HepG2 (cell line): Measurements from ENCODE around the gene ERF. TPM values are rescaled to one million over a fixed set of nuclear protein-coding genes. Genes with fewer than 3 reads are reported as not detected.

Experiments
- ATAC-seq: fragments of 200-7000 bp; cut with Tn5 transposase; 3 replicates; pipeline ENCODE4 v1.9.1; 2020; ENCODE audit warnings: mild to moderate bottlenecking, moderate library complexity
- BruUV-seq: library from RNA; stranded (reverse); fragments of 400-500 nt; replicated peaks from 2 replicates; lab custom pipeline; 2021; lab: Mats Ljungman, UMichigan
- CTCF ChIA-PET: fragments of 300-600 bp; formaldehyde crosslinking; extraction: SDS; loops from one replicate; lab custom pipeline; 2021; ENCODE audit warnings: low total read pairs, inconsistent platforms, low intra/inter-chr PET ratio; lab: Yijun Ruan, JAX
- POLR2A ChIA-PET: fragments of 350-600 bp; sonication (Branson Sonifier 250); formaldehyde crosslinking; loops from one replicate; lab custom pipeline; 2020; ENCODE audit warnings: antibody characterized with exemption, inconsistent platforms; lab: Yijun Ruan, JAX
- DNase-seq: peaks from one replicate; pipeline ENCODE4 v3.0.0-alpha.2; 2015; ENCODE audit warnings: low spot score
- FAIRE-seq: peaks from 3 replicates; lab custom pipeline; 2011; peaks lifted over from hg19 to GRCh38; lab: Jason Lieb, UNC
- H2AFZ ChIP-seq: one replicate; pipeline ENCODE4 v1.6.1; 2011; ENCODE audit warnings: low read length, inconsistent platforms
- H3K27ac ChIP-seq: fragments of 300-600 bp; 3 replicates; pipeline ENCODE4 v1.8.0; 2011; ENCODE audit warnings: mixed run types, mild to moderate bottlenecking, mixed read lengths, low read length, inconsistent platforms; ENCODE audit not compliant: insufficient read depth; ENCODE audit errors: extremely low read length
- H3K27me3 ChIP-seq, 2 experiments: fragments of 200-600 bp in 1 of 2; 2 replicates in 1 of 2; 3 replicates in 1 of 2; pipeline versions ENCODE4 v1.6.0 to v1.8.0; 2011; ENCODE audit warnings: low read length in 2 of 2, mild to moderate bottlenecking in 2 of 2, moderate library complexity in 2 of 2, inconsistent platforms in 1 of 2; ENCODE audit not compliant: insufficient read depth in 2 of 2, control insufficient read depth in 1 of 2
- H3K36me3 ChIP-seq, 2 experiments: fragments of 200-600 bp in 1 of 2; replicated peaks in 1 of 2; 2 replicates in 1 of 2; 3 replicates in 1 of 2; pipeline versions ENCODE4 v1.5.1 to v1.8.0; 2011; ENCODE audit warnings: low read length in 2 of 2, inconsistent platforms in 1 of 2; ENCODE audit not compliant: insufficient read depth in 2 of 2, control insufficient read depth in 1 of 2
- H3K4me1 ChIP-seq: 2 replicates; pipeline ENCODE4 v1.5.1; 2012; ENCODE audit warnings: low read length, inconsistent platforms; ENCODE audit not compliant: insufficient read depth
- H3K4me2 ChIP-seq: 2 replicates; pipeline ENCODE4 v1.6.0; 2011; ENCODE audit warnings: low read depth, low read length, inconsistent platforms
- H3K4me3 ChIP-seq, 3 experiments: fragments of 200-600 bp in 1 of 3; sonication (generic), shearing (Covaris generic) in 1 of 3; replicated peaks in 1 of 3; 2 replicates each; pipeline ENCODE4 v1.5.1; 2011 to 2016; ENCODE audit warnings: low read length in 3 of 3, inconsistent platforms in 2 of 3, low read depth in 2 of 3, mild to moderate bottlenecking in 2 of 3, control low read depth in 1 of 3, mixed read lengths in 1 of 3; ENCODE audit not compliant: insufficient read depth in 1 of 3
- H3K79me2 ChIP-seq: one replicate; pipeline ENCODE4 v1.6.1; 2011; ENCODE audit warnings: low read length, inconsistent platforms; ENCODE audit not compliant: insufficient read depth
- H3K9ac ChIP-seq: 2 replicates; pipeline ENCODE4 v1.6.0; 2011; ENCODE audit warnings: mild to moderate bottlenecking, low read depth, low read length, inconsistent platforms; ENCODE audit not compliant: insufficient read depth
- H3K9me3 ChIP-seq: 2 replicates; pipeline ENCODE4 v1.5.1; 2012; ENCODE audit warnings: mild to moderate bottlenecking, low read length
- H4K20me1 ChIP-seq: 2 replicates; pipeline ENCODE4 v1.6.0; 2011; ENCODE audit warnings: inconsistent platforms, mild to moderate bottlenecking, low read length, moderate library complexity; ENCODE audit not compliant: insufficient read depth
- EEA1 ChIP-seq: sonication (generic); formaldehyde crosslinking; IDR thresholded peaks from 2 replicates; pipeline ENCODE4 v1.5.1; 2020; ENCODE audit warnings: mild to moderate bottlenecking, missing genetic modification reagents, borderline replicate concordance
- FLYWCH1 ChIP-seq: sonication (generic); formaldehyde crosslinking; IDR thresholded peaks from 2 replicates; pipeline ENCODE4 v1.8.1; 2023; ENCODE audit warnings: mild to moderate bottlenecking, missing genetic modification reagents
- MED13 ChIP-seq: sonication (generic); formaldehyde crosslinking; IDR thresholded peaks from 2 replicates; pipeline ENCODE4 v1.5.0; 2020; ENCODE audit warnings: missing genetic modification reagents
- SIN3B ChIP-seq: fragments of 150-350 bp; IDR thresholded peaks from 2 replicates; pipeline ENCODE4 v1.6.1; 2014; ENCODE audit warnings: low read length
- U2AF1 ChIP-seq: fragments of 200-400 bp; formaldehyde crosslinking; optimal IDR thresholded peaks from 2 replicates; pipeline ENCODE3; 2017; ENCODE audit warnings: mild to moderate bottlenecking, low read depth, low read length
- ZBTB33 ChIP-seq: sonication (generic); formaldehyde crosslinking; IDR thresholded peaks from 2 replicates; pipeline ENCODE4 v1.4.0; 2020; ENCODE audit warnings: missing genetic modification reagents
- ZNF136 ChIP-seq: sonication (generic); formaldehyde crosslinking; IDR thresholded peaks from 2 replicates; pipeline ENCODE4 v1.8.1; 2022; ENCODE audit warnings: low read depth, mild to moderate bottlenecking, moderate library complexity, missing genetic modification reagents
- ZNF354B ChIP-seq: sonication (generic); formaldehyde crosslinking; IDR thresholded peaks from 2 replicates; pipeline ENCODE4 v1.8.0; 2022; ENCODE audit warnings: mild to moderate bottlenecking, missing genetic modification reagents
- ZNF660 ChIP-seq: sonication (generic); formaldehyde crosslinking; IDR thresholded peaks from 2 replicates; pipeline ENCODE4 v1.5.1; 2020; ENCODE audit warnings: mild to moderate bottlenecking, low read depth, missing genetic modification reagents, borderline replicate concordance
- ZSCAN31 ChIP-seq: sonication (generic); formaldehyde crosslinking; IDR thresholded peaks from 2 replicates; pipeline ENCODE4 v1.5.0; 2020; ENCODE audit warnings: low read depth, mild to moderate bottlenecking, missing genetic modification reagents
- WGBS: methylation state at CpG from one replicate; pipeline ENCODE4 v1.1.6; 2017; ENCODE audit warnings: low lambda C conversion rate; 5-methylcytosine and 5-hydroxymethylcytosine counted together
- in situ Hi-C: cut with HindIII; loops from 2 replicates; pipeline ENCODE4 v1.10.0; 2017; ENCODE audit warnings: low pct_unique_long_range_greater_than_20kb; ENCODE audit not compliant: extremely low pct_ligation_motif_present
- intact Hi-C: fragments of 100-400 bp; cut with micrococcal nuclease; formaldehyde crosslinking; loops from one replicate; pipeline ENCODE4 v1.10.0; 2022; ENCODE audit not compliant: unreplicated experiment
- polyA plus RNA-seq, 8 experiments: library from polyadenylated mRNA; depleted of rRNA in 3 of 8; stranded (reverse) in 7 of 8; unstranded in 1 of 8; fragments of >200 nt; fragmentation: Illumina TruSeq in 4 of 8; extraction: Trizol in 4 of 8; gene quantifications; 2 replicates each; pipeline versions ENCODE4 v1.2.1 to v1.2.3, GENCODE V29; 2011 to 2016; ENCODE audit warnings: low read depth in 4 of 8, missing spikeins in 1 of 8, mixed read lengths in 1 of 8; ENCODE audit not compliant: insufficient read depth in 1 of 8
- total RNA-seq, 5 experiments: library from RNA; depleted of rRNA; stranded (reverse); fragments of >200 nt; fragmentation: Illumina TruSeq; extraction: Trizol; gene quantifications; 2 replicates each; pipeline ENCODE4 v1.2.3, GENCODE V29; 2016; ENCODE audit warnings: low read depth in 1 of 5

ERF gene
- total and polyA plus RNA-seq, 2 of the 13 experiments (the other 11 are each of a cell fraction or from before 2014, with no cell fraction given): 67.1 to 69.9 TPM

- 1% methylated on average over 6 of the region's 6 CpGs for WGBS
- intact Hi-C loops: loop anchor here (1.0 to 2.0 kb wide), 2 partner anchors 22 to 58 kb away; partner anchors contain the start of gene GSK3A
These were observed 34.2 kb downstream of the ERF start for GRCh38 chr19:42220751-42221097.

GRCh38 chr19:42219812-42220750 lies 34.8 kb downstream of the ERF start, which contains the start of gene ZNF526:
Gene ZNF526, plus strand, starts transcription at chr19:42220312. Its CDS starts 4,092 bp downstream, at chr19:42224404.
- Histone ChIP-seq H3K79me2 (peaks cover 52% of the 10 kb centered on the region), H3K27ac (peak within 1 kb of the TSS; percentile 80), H3K4me1 (peaks cover 55% of the 10 kb centered on the region), H3K36me3 (peaks cover 8 to 12% of the 10 kb centered on the region in 2 experiments; a peak in 4 of 5 replicates), H3K4me2 (peak within 1 kb of the TSS; percentile 95), H3K9me3 (no peaks in the 10 kb centered on the region), H3K4me3 (peak within 1 kb of the TSS; percentile 80 to 94 (median 88)), H3K27me3 (no peaks in the 10 kb centered on the region; a peak in 1 of 5 replicates), H2AFZ (no peak within 1 kb of the TSS), H3K9ac (peak within 1 kb of the TSS; percentile 91), H4K20me1 (peaks cover 16% of the 10 kb centered on the region)
- POLR2A ChIA-PET: interaction anchor here (0.5 to 2.1 kb wide), 8 partner anchors 15 to 82 kb away, joined by 3 to 13 read pairs (median 4); partner anchors contain the start of genes CIC, GSK3A and PAFAH1B3
- in situ Hi-C loops (no loop called here), intact Hi-C loops (loop anchor here (1.0 to 2.0 kb wide), 2 partner anchors 22 to 59 kb away; partner anchors contain the start of gene GSK3A)
- 2% methylated on average over 31 of the region's 53 CpGs for WGBS
- DNase-seq (peak; percentile 98), ATAC-seq (peak; percentile 89), FAIRE-seq (peak; percentile 92)
- CTCF ChIA-PET: interaction anchor here (1.6 kb wide), 1 partner anchor 71 kb away, joined by 3 read pairs; no protein-coding TSS in a partner anchor
- BruUV-seq: TSS peak; percentile 91
- TF ChIP-seq ZBTB33 (CRISPR knock-in tag): no peak
- no peak for TF ChIP-seq ZSCAN31 (CRISPR knock-in tag)
- TF ChIP-seq ZNF660 (CRISPR knock-in tag): no peak
- no peak for TF ChIP-seq U2AF1
- no peak for TF ChIP-seq ZNF354B (CRISPR knock-in tag)

More at GRCh38 chr19:42220751-42221097, 34.2 kb downstream of the ERF start:
- POLR2A ChIA-PET: interaction anchor here (0.9 to 2.1 kb wide), 4 partner anchors 14 to 61 kb away, joined by 3 to 13 read pairs (median 5); partner anchors contain the start of gene GSK3A
- H3K4me2 ChIP-seq: peak overlapping the region; percentile 95
- H4K20me1 ChIP-seq: peaks cover 10% of the 10 kb centered on the region
- H3K9me3 ChIP-seq: no peaks in the 10 kb centered on the region
- in situ Hi-C loops: no loop called here
- peaks cover 46% of the 10 kb centered on the region for H3K79me2 ChIP-seq
- peak overlapping the region; percentile 91 for H3K9ac ChIP-seq
- no TSS peak for BruUV-seq
- peaks cover 49% of the 10 kb centered on the region for H3K4me1 ChIP-seq
- ATAC-seq: no peak
- no peaks in the 10 kb centered on the region; a peak in 1 of 5 replicates for H3K27me3 ChIP-seq
- H3K4me3 ChIP-seq: peak overlapping the region; percentile 80 to 94 (median 88)
- FAIRE-seq: no peak
- H3K36me3 ChIP-seq: peaks cover 8 to 14% of the 10 kb centered on the region in 2 experiments; a peak in 4 of 5 replicates
- CTCF ChIA-PET: interaction anchor here (1.6 kb wide), 1 partner anchor 70 kb away, joined by 3 read pairs; no protein-coding TSS in a partner anchor
- H2AFZ ChIP-seq: no peak overlapping the region
- peak overlapping the region; percentile 78 for H3K27ac ChIP-seq
- TF ChIP-seq SIN3B (0 out of 2 replicates have a peak, but pooled peaks have one; percentile 1), FLYWCH1 (CRISPR knock-in tag) (0 out of 2 replicates have a peak, but pooled peaks have one; percentile 65), ZNF136 (CRISPR knock-in tag) (no peak), MED13 (CRISPR knock-in tag) (peak; percentile 8; the same call in 1 of the 2 replicates), EEA1 (CRISPR knock-in tag) (0 out of 2 replicates have a peak, but pooled peaks have one; percentile 15)
- no peak for DNase-seq
